Esophagus (tissue), 2 donors: ENCODE data around the gene NTSR1. TPM values are rescaled to one million over a fixed set of nuclear protein-coding genes. Genes with fewer than 3 reads are reported as not detected.
A peak's percentile ranks its signal among the peaks of the same experiment; 100 is the strongest.

Source experiments
- H3K27ac ChIP-seq, 2 donors: one replicate each; pipeline ENCODE4 v1.5.1; 2013; ENCODE audit warnings: low read depth in 2 of 2, mild to moderate bottlenecking in 2 of 2, inconsistent platforms in 1 of 2, low read length in 1 of 2, moderate library complexity in 1 of 2
- H3K27me3 ChIP-seq, 2 donors: one replicate each; pipeline ENCODE4 v1.6.1; 2013; ENCODE audit warnings: low read length in 2 of 2, control low read depth in 1 of 2, mild to moderate bottlenecking in 1 of 2; ENCODE audit not compliant: insufficient read depth in 2 of 2, control insufficient read depth in 1 of 2
- H3K36me3 ChIP-seq, 2 donors: one replicate each; pipeline ENCODE4 v1.6.1; 2013; ENCODE audit warnings: low read length in 1 of 2; ENCODE audit not compliant: control insufficient read depth in 2 of 2, insufficient read depth in 2 of 2
- H3K4me1 ChIP-seq, 2 donors: one replicate each; pipeline ENCODE4 v1.6.1; 2013; ENCODE audit warnings: low read length in 1 of 2; ENCODE audit not compliant: control insufficient read depth in 2 of 2, insufficient read depth in 2 of 2
- H3K4me3 ChIP-seq, 2 donors: one replicate each; pipeline ENCODE4 v1.5.1; 2013; ENCODE audit warnings: low read length in 2 of 2, mild to moderate bottlenecking in 2 of 2, low read depth in 1 of 2, moderate library complexity in 1 of 2
- H3K9me3 ChIP-seq, 2 donors: one replicate each; pipeline ENCODE4 v1.6.1; 2013; ENCODE audit warnings: mild to moderate bottlenecking in 2 of 2, low read depth in 1 of 2, low read length in 1 of 2, moderate library complexity in 1 of 2; ENCODE audit not compliant: control insufficient read depth in 2 of 2, insufficient read depth in 1 of 2
- WGBS, 2 donors: extraction: QIAGEN DNeasy Blood & Tissue Kit; methylation state at CpG; one replicate each; pipeline ENCODE4 v1.1.7; 2013; 5-methylcytosine and 5-hydroxymethylcytosine counted together
- polyA plus RNA-seq, 2 donors: library from polyadenylated mRNA; stranded (reverse); fragments of 200-250 nt; gene quantifications; one replicate each; pipeline ENCODE4 v1.2.3, GENCODE V29; 2013
- donor health status: healthy with polysubstance abuse.
- donor health status: Bipolar disorder and iron deficiency.

NTSR1 gene
- polyA plus RNA-seq, 2 donors: 0.02 TPM

- 95 to 96% methylated on average over 19 of the region's 19 CpGs for WGBS, 2 donors
- Histone ChIP-seq H3K9me3 (no peaks in the 10 kb centered on the region), H3K4me1 (peaks cover 0 to 8% of the 10 kb centered on the region in 2 donors), H3K27me3 (no peaks in the 10 kb centered on the region), H3K36me3 (peaks cover 6 to 21% of the 10 kb centered on the region in 2 donors), H3K4me3 (no peak overlapping the region), H3K27ac (no peak overlapping the region)
These were observed 90.8 kb downstream of the NTSR1 start for GRCh38 chr20:62799459-62799858.

DNA sequence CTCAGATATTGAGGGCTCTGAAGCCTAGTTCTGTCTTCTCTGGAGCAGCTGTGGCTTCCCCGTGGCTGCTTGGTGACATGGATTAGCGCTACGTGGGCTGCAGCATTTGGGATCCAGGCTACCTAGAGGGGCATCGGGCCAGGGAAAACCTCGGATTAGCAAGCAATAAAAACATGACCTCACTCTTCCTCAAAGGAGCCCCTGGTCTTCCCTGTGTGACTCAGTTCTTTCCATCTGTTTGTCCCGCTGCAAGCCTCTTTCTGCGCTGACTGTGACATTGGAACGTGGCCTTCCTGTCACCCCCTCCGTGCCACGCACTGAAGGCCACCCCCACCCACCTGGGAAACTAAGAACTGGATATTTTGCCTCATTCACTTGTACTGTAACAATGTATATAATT, 91.2 kb downstream of the NTSR1 start:
- H3K4me1 ChIP-seq: peaks cover 0 to 8% of the 10 kb centered on the region in 2 donors
- H3K9me3 ChIP-seq: peaks cover 0 to 2% of the 10 kb centered on the region in 2 donors
- H3K4me3 ChIP-seq: no peak overlapping the region
- no peaks in the 10 kb centered on the region for H3K27me3 ChIP-seq
- H3K36me3 ChIP-seq: peaks cover 6 to 21% of the 10 kb centered on the region in 2 donors
- 83 to 87% methylated on average over 10 of the region's 10 CpGs for WGBS, 2 donors
- no peak overlapping the region for H3K27ac ChIP-seq

DNA sequence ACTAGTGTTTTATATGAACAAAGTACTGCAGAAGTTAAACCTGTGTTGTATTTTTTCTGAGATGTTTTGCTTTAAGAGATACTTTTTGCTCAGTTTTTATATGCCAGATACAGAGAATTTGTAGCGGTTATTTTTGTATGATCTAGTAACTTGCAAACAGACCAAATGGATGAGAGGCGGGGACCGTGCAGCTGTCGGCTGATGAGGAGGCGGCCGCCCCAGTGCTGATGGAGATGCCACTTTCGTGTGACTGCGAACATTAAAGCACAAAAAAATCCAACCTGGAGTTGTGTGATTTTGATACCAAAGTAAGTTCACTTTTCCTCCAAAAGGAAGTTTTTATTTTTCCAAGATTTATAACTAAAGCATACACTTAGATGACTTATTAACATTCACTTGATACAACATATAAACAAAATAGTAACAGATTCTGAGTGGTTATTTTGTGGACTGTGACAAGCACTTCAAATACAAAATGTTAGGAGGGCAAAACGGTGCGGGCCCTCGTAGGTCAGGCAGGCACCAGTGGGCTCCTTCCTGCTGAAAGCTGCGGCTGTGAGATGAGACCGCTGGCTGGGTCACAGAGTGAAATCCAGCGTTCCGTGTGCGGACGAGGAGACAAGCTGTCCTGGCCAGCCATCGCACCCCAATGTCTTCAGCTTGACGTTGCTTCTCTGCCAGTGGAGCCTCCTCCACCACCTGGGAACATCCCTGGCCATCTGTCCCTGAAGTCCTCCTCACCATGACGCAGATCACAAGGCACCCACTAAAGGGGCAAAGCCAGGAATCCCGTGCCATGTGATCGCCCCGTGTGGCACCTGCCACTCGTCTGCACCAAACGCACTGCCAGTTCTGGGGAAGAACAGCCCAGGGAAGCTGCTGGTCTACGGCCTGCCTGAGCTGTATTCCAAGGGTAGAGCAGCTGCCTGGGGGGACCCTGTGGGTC, 92.0 kb downstream of the NTSR1 start:
- H3K27ac ChIP-seq: no peak overlapping the region
- WGBS, 2 donors: 89 to 91% methylated on average over 26 of the region's 26 CpGs

GRCh38 chr20:62801284-62802010, 92.8 kb downstream of the NTSR1 start:
- Histone ChIP-seq H3K27ac (no peak overlapping the region), H3K9me3 (peaks cover 0 to 2% of the 10 kb centered on the region in 2 donors), H3K27me3 (no peaks in the 10 kb centered on the region), H3K4me3 (no peak overlapping the region), H3K36me3 (peaks cover 6 to 21% of the 10 kb centered on the region in 2 donors), H3K4me1 (peaks cover 4 to 16% of the 10 kb centered on the region in 2 donors)
- 87 to 88% methylated on average over 15 of the region's 15 CpGs for WGBS, 2 donors

More for the DNA sequence above, 92.0 kb downstream of the NTSR1 start:
- Histone ChIP-seq H3K4me1 (peaks cover 0 to 10% of the 10 kb centered on the region in 2 donors), H3K27me3 (no peaks in the 10 kb centered on the region), H3K9me3 (peaks cover 0 to 2% of the 10 kb centered on the region in 2 donors), H3K36me3 (peaks cover 6 to 21% of the 10 kb centered on the region in 2 donors), H3K4me3 (no peak overlapping the region)

DNA sequence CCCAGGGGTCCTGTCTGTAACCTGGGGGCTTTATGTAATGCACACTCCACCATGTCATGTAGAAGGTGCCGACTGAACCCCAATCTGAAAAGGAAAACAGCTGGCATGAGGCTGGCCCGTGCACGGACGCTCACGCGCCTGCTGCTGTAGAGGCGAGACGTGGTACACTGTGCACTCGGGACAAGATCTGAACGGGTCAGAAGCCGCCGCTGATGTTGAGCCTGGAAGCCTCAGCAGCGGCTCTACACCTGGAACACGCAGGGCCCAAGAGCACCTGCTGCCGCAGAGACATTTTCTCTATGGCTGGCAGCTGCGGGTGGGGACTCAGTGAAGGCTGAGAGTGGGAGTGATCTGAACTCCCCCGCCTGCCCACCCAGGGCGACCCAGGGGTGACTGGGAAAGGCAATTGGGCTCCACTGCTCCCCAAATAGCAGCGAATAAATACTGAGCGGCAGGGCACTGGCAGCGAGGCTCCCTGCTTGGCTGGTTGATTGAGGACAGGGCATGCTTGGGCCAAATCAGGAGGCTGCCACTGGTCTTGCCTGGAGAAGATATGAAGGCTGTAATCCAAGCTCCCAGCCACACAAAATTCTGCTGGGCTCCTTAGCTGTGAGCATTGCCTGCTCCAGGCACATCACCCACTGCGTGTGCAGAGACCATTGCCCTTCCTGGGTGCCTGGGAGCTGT, 93.5 kb downstream of the NTSR1 start:
- peaks cover 4 to 19% of the 10 kb centered on the region in 2 donors for H3K4me1 ChIP-seq
- 68 to 78% methylated on average over 22 of the region's 22 CpGs for WGBS, 2 donors
- H3K27me3 ChIP-seq: no peaks in the 10 kb centered on the region
- no peak overlapping the region for H3K4me3 ChIP-seq
- H3K27ac ChIP-seq: no peak overlapping the region
- peaks cover 6 to 24% of the 10 kb centered on the region in 2 donors for H3K36me3 ChIP-seq
- H3K9me3 ChIP-seq: peaks cover 0 to 2% of the 10 kb centered on the region in 2 donors

DNA sequence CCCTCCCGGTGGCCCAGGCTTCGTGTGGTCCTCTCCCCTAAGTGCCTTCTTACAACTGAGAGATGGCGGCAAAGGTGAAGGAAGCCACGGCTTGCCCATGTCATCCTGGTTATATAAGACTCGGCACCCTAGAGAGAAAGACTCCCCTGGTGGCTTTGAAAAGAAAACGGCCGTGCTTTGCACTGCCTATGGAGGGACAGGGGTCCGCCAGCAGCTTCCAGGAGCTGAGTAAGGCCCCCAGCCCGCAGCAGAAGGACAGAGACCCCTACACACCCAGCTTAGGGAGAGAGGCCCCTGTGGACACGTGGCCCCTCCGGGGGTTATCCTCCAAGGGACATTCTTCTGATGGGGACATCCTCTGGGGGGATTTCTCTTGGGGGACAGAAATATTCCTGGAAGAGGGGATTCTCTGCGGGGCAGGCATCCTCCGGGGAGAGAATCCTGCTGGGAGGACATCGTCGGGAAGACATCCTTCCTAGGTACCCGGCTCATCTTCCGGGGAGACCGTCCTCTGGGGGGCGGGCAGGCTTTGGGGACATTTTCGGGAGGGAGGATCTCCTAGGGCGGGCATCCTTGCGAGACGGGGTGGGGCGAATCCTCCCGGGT, 95.5 kb downstream of the NTSR1 start:
- H3K27me3 ChIP-seq: no peaks in the 10 kb centered on the region
- H3K4me3 ChIP-seq: peak overlapping the region; percentile 8 to 85
- H3K4me1 ChIP-seq: peaks cover 4 to 16% of the 10 kb centered on the region in 2 donors
- H3K36me3 ChIP-seq: peaks cover 6 to 27% of the 10 kb centered on the region in 2 donors
- H3K27ac ChIP-seq: peak overlapping the region; percentile 34 to 79
- 20 to 25% methylated on average over 25 of the region's 25 CpGs for WGBS, 2 donors
- H3K9me3 ChIP-seq: peaks cover 0 to 2% of the 10 kb centered on the region in 2 donors

DNA sequence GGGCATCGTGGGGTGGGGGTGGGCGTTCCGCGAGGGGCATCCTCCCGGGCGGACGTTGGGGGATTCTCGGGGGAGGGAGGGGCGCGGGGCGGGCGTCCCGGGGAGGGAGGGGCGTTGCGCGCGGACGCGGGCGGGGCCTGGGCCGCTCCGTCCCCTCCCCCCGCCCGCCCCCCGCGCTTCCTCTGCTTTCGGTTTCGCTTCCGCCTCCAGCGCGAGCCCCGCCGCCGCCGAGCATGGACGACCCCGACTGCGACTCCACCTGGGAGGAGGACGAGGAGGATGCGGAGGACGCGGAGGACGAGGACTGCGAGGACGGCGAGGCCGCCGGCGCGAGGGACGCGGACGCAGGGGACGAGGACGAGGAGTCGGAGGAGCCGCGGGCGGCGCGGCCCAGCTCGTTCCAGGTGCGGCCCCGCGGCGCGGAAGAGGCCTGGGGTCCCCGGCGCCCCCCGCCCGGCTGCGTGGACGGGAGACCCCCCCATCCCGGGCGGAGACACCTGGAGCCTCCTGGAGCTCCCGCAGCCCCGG, 96.1 kb downstream of the NTSR1 start, which contains the start of gene OGFR:
TSS of gene OGFR (plus strand) at position 209 of the 528 bp plus-strand sequence. CDS start at position 234, 25 bp downstream.
- H3K27me3 ChIP-seq: no peaks in the 10 kb centered on the region
- H3K27ac ChIP-seq: peak within 1 kb of the TSS; percentile 69 to 79
- H3K9me3 ChIP-seq: peaks cover 0 to 2% of the 10 kb centered on the region in 2 donors
- peak within 1 kb of the TSS; percentile 85 to 99 for H3K4me3 ChIP-seq
- peaks cover 3 to 29% of the 10 kb centered on the region in 2 donors for H3K36me3 ChIP-seq
- peaks cover 4 to 14% of the 10 kb centered on the region in 2 donors for H3K4me1 ChIP-seq
- 0 to 1% methylated on average over 42 to 72 of the region's 77 CpGs for WGBS, 2 donors

DNA sequence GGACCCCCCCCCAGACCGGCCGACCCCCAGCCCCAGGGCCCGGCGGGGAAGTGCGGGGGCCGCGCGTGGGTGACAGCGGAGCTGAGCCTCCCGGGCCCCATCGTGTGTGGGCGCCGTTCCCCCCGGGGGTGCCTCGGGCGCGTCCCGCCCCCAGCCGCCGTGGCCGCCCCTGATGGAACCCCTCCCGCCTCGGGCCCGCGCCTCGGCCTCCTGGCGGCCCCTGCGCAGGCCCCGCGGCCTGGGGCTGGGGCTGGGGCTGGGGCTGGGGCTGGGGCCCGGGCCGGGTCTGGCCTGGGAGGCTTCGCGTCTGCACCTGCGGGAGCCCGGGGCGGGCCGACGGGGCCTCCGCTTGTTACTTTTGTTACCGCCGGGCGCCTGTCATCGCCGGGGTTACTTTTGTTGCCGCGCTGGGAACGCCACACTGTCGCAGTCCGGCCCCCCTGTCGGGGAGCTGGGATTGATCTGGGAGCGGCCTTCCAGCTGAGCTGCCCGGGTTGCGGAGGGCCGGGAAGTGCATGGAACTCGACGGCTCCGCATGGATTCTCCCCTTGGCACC, 96.6 kb downstream of the NTSR1 start:
- H3K4me1 ChIP-seq: peaks cover 4 to 14% of the 10 kb centered on the region in 2 donors
- H3K27me3 ChIP-seq: no peaks in the 10 kb centered on the region
- peaks cover 0 to 2% of the 10 kb centered on the region in 2 donors for H3K9me3 ChIP-seq
- H3K27ac ChIP-seq: peak overlapping the region; percentile 69 to 79
- H3K36me3 ChIP-seq: peaks cover 6 to 30% of the 10 kb centered on the region in 2 donors
- peak overlapping the region; percentile 85 to 99 for H3K4me3 ChIP-seq
- WGBS, 2 donors: 0 to 1% methylated on average over 48 to 58 of the region's 58 CpGs
